ENCODE results near the gene LDLRAD4.

Gene LDLRAD4

DNA sequence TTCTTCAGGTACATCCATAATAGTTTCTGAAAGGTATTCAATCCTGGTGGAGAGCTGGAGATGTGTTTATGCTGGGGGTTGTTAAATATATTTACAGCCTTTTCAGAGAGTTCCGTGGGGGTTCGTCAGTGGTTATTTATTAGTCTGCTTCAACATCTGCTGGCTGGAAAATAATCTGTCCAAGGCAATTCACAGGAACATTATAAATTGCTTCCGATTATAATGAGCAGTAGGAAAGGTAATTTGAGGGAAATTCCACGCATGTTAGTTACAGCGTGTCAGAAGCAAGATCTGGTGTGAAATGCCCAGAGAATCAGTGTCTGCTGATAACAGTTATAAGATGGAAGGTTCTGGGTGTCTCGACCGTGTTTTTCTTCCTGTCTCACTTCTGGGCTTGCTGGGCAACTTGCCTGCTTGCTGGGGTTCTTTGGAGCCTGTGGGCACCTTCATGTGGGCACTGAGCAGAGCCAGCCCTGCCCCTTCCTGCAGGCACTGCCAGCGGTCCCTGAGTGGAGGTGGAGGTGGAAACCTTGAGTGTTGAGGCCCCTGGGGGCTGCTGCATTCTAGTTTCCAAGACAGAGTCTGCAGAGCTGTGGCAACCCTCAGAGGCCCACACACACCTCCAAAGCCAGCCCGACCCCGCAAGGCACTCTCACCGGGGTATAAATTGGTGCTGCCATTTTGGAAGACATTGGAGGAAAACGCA, 322.1 kb downstream of the LDLRAD4 start:
- DNase-seq (ENCODE audit: low read depth), result no peak
- TF ChIP-seq, protein P1, sequence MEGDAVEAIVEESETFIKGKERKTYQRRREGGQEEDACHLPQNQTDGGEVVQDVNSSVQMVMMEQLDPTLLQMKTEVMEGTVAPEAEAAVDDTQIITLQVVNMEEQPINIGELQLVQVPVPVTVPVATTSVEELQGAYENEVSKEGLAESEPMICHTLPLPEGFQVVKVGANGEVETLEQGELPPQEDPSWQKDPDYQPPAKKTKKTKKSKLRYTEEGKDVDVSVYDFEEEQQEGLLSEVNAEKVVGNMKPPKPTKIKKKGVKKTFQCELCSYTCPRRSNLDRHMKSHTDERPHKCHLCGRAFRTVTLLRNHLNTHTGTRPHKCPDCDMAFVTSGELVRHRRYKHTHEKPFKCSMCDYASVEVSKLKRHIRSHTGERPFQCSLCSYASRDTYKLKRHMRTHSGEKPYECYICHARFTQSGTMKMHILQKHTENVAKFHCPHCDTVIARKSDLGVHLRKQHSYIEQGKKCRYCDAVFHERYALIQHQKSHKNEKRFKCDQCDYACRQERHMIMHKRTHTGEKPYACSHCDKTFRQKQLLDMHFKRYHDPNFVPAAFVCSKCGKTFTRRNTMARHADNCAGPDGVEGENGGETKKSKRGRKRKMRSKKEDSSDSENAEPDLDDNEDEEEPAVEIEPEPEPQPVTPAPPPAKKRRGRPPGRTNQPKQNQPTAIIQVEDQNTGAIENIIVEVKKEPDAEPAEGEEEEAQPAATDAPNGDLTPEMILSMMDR (conservative IDR thresholded peaks at IDR 0.05; ENCODE audit: low read depth, low read length), result no peak
- H3K4me3 ChIP-seq (ENCODE audit: low read length), result no peak overlapping the region

DNA sequence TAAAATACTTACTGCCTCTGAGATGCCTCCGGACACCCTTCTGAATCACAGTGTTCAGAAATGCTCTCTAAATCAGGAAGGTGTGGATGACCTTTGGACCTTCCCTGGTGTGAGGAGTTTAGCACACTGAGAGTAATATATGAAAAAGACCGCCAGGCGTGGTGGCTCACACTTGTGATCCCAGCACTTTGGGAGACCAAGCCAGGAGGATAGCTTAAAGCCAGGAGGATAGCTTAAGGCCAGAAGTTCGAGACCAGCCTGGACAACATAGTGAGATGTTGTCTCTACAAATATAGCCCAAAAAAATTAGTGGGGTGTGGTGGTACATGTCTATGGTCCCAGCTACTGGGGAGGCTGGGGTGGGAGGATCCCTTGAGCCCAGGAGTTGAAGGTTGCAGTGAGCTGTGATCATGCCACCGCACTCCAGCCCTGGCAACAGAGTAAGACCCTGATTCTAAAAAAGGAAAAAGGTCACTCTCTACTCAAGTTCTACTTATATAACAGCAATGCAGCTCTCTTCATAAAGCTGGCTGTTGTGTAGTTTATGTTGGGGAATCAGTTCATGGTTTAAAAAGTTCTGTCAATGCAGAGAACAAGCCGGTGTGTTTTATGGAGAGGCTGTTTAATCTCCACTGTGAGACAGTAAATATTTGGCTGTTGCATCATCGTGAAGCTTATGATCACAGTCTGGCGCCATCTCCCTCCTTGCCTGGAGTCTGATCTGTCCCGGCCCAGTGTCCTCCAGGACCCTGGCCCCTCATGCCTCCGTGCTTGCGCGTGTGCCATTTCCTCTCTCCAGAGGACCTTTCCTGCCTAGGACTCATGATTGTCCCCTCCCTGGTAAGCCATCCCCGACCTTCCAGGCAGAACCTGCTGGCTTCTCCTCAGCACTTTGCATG, 323.3 kb downstream of the LDLRAD4 start:
- no peak for DNase-seq (ENCODE audit: low read depth)

DNA sequence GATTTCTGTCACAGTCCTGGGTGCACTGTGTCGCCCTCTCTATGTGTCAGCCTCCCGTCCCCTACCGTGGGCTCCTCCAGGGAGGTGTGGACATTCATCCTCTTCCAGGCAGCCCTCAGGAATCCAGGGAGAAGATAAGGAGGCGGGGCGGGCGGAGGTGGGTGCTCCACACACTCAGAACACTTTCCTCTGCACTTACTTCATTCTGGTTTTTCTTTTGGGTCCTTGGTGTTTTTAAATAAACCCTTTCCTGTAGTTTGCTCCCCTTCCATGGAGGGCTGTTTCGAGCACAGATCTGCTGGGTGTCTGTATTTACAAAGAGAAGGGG, 323.9 kb downstream of the LDLRAD4 start:
- TF ChIP-seq, protein P1 (conservative IDR thresholded peaks at IDR 0.05; ENCODE audit: low read depth, low read length), result no peak
- H3K4me3 ChIP-seq (ENCODE audit: low read length), result no peak overlapping the region
- no peak for DNase-seq (ENCODE audit: low read depth)

More for the DNA sequence above, 323.3 kb downstream of the LDLRAD4 start:
- no peak overlapping the region for H3K4me3 ChIP-seq (ENCODE audit: low read length)
- TF ChIP-seq, protein P1 (conservative IDR thresholded peaks at IDR 0.05; ENCODE audit: low read depth, low read length), result no peak

DNA sequence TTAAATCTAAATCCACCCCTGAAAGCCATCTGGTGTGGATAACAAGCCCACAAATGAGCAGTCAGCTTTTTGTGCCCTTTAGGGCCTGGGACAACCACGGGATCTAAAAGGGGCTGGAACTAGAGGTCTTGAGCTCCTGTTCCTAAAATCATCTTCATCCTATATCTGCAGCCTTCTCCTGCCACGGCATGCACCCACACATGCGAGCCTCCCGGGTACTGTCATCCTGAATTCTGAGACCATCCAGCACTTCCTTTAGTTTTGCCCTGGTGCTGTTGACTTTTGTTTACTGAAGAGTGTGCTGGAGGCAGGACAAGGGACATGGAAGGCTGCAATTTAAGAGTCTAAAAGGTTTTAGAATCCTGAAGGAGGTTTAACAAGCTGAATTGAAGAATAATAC, 324.6 kb downstream of the LDLRAD4 start:
- no peak overlapping the region for H3K4me3 ChIP-seq (ENCODE audit: low read length)
- TF ChIP-seq, protein P1 (conservative IDR thresholded peaks at IDR 0.05; ENCODE audit: low read depth, low read length), result no peak
- no peak for DNase-seq (ENCODE audit: low read depth)

DNA sequence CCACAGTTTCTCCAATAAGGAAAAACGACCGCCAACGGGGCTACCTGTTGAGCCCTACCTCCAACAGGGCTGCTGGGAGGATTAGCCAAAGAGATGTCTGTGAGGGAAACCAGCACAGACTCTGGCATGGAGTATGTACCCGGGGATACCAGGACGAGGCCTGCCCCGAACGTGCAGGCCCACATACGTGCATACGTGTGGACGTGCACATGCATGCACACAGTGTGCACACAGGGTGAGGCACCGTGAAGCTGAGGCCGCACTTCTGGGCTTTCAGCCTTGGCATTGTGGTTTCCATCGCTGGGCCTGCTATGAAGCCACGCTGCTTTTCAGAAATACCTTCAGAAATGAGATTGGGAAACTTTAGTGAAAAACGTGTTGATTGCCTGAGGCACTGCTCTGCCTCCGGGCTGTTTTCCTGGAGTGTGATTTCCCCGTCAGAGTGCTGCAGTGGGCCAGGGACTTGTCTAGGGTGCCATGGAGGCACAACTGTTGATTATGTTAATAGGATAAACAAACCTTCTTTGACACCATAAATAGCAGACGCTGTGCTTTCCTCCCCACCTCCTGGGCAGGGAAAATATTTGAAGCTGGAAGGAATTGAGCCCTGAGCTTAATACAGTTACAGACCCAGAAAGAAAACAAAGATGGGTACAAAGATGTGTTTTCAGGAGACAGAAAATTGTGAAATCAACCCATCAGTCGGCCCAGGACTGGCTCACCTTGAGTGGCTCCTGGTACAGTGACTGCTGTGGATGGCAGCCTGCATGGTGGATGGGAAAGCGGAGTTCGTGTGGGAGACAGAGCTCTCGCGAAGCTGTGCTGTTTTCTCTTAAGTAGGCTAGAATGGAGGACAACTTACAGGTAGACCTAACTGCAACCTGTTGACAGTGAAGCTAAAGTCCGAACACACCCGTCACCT, 325.5 kb downstream of the LDLRAD4 start:
- DNase-seq (ENCODE audit: low read depth), result no peak
- TF ChIP-seq, protein P1 (conservative IDR thresholded peaks at IDR 0.05; ENCODE audit: low read depth, low read length), result no peak
- H3K4me3 ChIP-seq (ENCODE audit: low read length), result no peak overlapping the region

DNA sequence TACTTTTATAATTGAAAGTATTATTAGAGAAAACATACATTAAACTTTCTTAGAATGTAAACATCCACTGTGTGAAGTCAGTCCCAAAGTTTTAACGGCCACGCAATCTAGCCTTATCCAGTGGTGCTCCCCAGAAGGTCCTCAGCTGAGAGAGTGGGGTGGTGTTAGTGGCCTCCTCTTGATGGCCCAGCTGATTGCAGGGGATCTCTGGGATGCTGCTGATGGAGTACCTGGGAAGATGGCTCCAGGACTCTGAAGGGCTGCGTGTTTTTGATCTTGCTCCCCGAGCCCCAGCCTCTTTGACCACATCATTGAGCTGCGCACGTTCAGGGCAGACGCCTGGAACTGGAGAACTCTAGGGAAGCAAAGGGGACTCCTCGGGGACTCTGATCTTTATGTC, 326.4 kb downstream of the LDLRAD4 start:
- no peak for DNase-seq (ENCODE audit: low read depth)

More for the DNA sequence above, 326.4 kb downstream of the LDLRAD4 start:
- TF ChIP-seq, protein P1 (conservative IDR thresholded peaks at IDR 0.05; ENCODE audit: low read depth, low read length), result no peak
- no peak overlapping the region for H3K4me3 ChIP-seq (ENCODE audit: low read length)

Data from retinal pigment epithelial cell (primary cell).